T47D (cell line): ENCODE data around the gene MYDGF.

Experiments
- DNase-seq, 2 experiments: peaks; one replicate each; pipeline versions ENCODE4 v3.0.0 to v3.0.0-alpha.2; 2011 to 2012; ENCODE audit warnings: low read depth in 1 of 2, low spot score in 1 of 2
- JUND ChIP-seq: IDR thresholded peaks from 2 replicates; pipeline ENCODE4 v1.6.1; 2012; ENCODE audit warnings: low read depth
- in situ Hi-C: cut with HindIII; loops from 2 replicates; pipeline ENCODE4 v1.10.0; 2016; ENCODE audit warnings: low sequenced_read_pairs, low pct_unique_long_range_greater_than_20kb

MYDGF gene

GRCh38 chr19:4657262-4657661, 12.9 kb downstream of the MYDGF start:
- in situ Hi-C loops, result no loop called here
- no peak for TF ChIP-seq JUND
- no peak for DNase-seq

- no peak for DNase-seq
- in situ Hi-C loops, result no loop called here
- no peak for TF ChIP-seq JUND
Observed at GRCh38 chr19:4656102-4656501, 14.0 kb downstream of the MYDGF start.

GRCh38 chr19:4654437-4655361, 15.4 kb downstream of the MYDGF start:
- DNase-seq, result no peak
- no peak for TF ChIP-seq JUND
- in situ Hi-C loops, result no loop called here

- DNase-seq, result no peak
- in situ Hi-C loops, result no loop called here
- no peak for TF ChIP-seq JUND
Observed at GRCh38 chr19:4653793-4654436, 16.2 kb downstream of the MYDGF start.

- TF ChIP-seq JUND, result no peak
- in situ Hi-C loops, result no loop called here
- no peak for DNase-seq
Observed at GRCh38 chr19:4652075-4652474, 18.1 kb downstream of the MYDGF start.

GRCh38 chr19:4650159-4650558, 20.0 kb downstream of the MYDGF start:
- no peak for DNase-seq
- in situ Hi-C loops, result no loop called here
- TF ChIP-seq JUND, result no peak

GRCh38 chr19:4649392-4650047, 20.6 kb downstream of the MYDGF start:
- TF ChIP-seq JUND, result no peak
- in situ Hi-C loops, result no loop called here
- no peak for DNase-seq

- DNase-seq, result no peak
- in situ Hi-C loops, result no loop called here
- TF ChIP-seq JUND, result no peak
Observed at GRCh38 chr19:4647676-4648644, 22.2 kb downstream of the MYDGF start.

- in situ Hi-C loops, result no loop called here
- TF ChIP-seq JUND, result no peak
- DNase-seq, result no peak
Observed at GRCh38 chr19:4645718-4646117, 24.4 kb downstream of the MYDGF start.

GRCh38 chr19:4642625-4643024, 27.5 kb downstream of the MYDGF start:
- in situ Hi-C loops, result no loop called here

GRCh38 chr19:4641132-4641531, 29.0 kb downstream of the MYDGF start:
- no peak for TF ChIP-seq JUND
- in situ Hi-C loops, result no loop called here
- DNase-seq, result no peak

More at GRCh38 chr19:4642625-4643024, 27.5 kb downstream of the MYDGF start:
- DNase-seq, result no peak
- TF ChIP-seq JUND, result no peak
